Subcutaneous abdominal adipose tissue (tissue), 5 donors: ENCODE data around the gene DLGAP5.

Experiments used
- H3K27ac ChIP-seq: one replicate; pipeline ENCODE4 v1.7.0; 2013; ENCODE audit warnings: low read depth, mild to moderate bottlenecking, inconsistent platforms, low read length, moderate library complexity
- H3K27me3 ChIP-seq, 5 donors: one replicate each; pipeline ENCODE4 v1.7.0; 2013; ENCODE audit warnings: low read length in 5 of 5, inconsistent platforms in 1 of 5; ENCODE audit not compliant: control insufficient read depth in 5 of 5, insufficient read depth in 4 of 5
- H3K36me3 ChIP-seq, 5 donors: one replicate each; pipeline ENCODE4 v1.7.0; 2013; ENCODE audit warnings: low read length in 5 of 5; ENCODE audit not compliant: control insufficient read depth in 5 of 5, insufficient read depth in 5 of 5
- H3K4me1 ChIP-seq, 5 donors: one replicate each; pipeline ENCODE4 v1.7.0; 2013; ENCODE audit warnings: low read length in 5 of 5, mild to moderate bottlenecking in 3 of 5, moderate library complexity in 1 of 5; ENCODE audit not compliant: control insufficient read depth in 5 of 5, insufficient read depth in 5 of 5
- H3K4me3 ChIP-seq, 5 donors: one replicate each; pipeline ENCODE4 v1.7.0; 2013; ENCODE audit warnings: low read length in 5 of 5, low read depth in 1 of 5
- H3K9ac ChIP-seq, 5 donors: one replicate each; pipeline ENCODE4 v1.7.0; 2013; ENCODE audit warnings: low read length in 5 of 5, mild to moderate bottlenecking in 4 of 5, moderate library complexity in 3 of 5
- H3K9me3 ChIP-seq, 5 donors: one replicate each; pipeline ENCODE4 v1.7.0; 2013; ENCODE audit warnings: low read length in 5 of 5; ENCODE audit not compliant: control insufficient read depth in 5 of 5
- donor health status: healthy.
- donor health status: healthy.
- donor health status: healthy.
- donor health status: healthy.
- donor health status: healthy.

Gene DLGAP5

DNA sequence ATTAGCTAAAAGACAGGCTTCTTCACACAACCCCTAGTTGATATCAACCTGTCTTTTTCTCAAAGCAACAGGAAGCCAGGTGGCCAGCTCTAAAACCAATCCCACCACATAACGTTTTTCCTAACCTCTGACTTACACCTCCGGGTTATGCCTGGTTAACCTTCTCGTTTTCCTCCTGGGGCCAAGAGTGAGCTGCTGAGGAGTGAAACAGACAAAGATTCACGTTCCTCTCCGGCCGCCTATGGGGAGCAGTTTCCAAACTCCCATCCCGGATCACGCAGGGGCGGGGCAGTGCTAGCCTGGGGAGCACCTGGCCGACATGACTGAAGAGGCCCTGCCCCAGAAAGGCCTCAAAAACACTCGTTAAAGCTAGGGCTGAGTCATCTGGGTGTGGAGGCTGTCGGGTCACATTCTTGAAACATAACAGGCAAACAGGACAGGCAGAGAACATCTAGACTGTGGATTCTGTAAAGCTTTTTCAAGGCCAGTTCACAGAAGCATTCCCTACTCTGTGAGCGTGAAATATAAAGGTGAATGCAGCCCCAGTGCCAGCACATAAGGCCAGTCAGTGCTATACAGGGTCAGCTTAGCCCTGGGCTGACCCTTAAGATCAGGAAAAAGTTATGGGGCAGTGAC is 88.3 kb downstream of the DLGAP5 start:
- Histone ChIP-seq H3K27me3 (no peaks in the 10 kb centered on the region), H3K4me1 (peaks cover 16 to 79% (median 57%) of the 10 kb centered on the region in 5 donors), H3K36me3 (no peaks in the 10 kb centered on the region), H3K27ac (peak overlapping the region; percentile 90), H3K9me3 (peaks cover 0 to 7% (median 0%) of the 10 kb centered on the region in 5 donors), H3K4me3 (peak overlapping the region in 1 of 5 donors; percentile 10), H3K9ac (peak overlapping the region; percentile 1 to 68 (median 43))

DNA sequence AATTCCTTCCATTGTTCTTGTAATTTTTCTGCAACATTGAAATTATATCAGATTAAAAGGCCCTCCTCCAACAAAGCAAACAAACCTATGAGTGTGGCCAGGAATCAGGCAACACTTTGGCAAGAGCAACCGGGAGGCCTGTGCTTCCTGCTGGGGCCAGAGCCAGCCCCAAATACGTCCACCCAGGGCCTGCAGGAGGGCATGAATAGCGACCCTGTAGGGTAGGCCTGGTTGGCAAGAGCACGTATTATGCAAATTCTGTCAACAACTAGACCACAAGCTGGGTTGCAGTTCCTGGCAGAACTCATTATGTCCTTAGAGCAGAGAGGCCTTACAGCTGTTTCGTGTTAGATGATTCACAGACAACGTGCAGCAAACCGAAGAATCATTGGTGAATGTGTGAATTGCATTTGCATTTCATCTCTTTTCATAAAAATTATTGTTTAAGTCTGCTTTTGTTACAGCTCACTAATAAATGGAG is 89.2 kb downstream of the DLGAP5 start:
- H3K27me3 ChIP-seq, result no peaks in the 10 kb centered on the region
- H3K4me1 ChIP-seq, result peaks cover 6 to 79% (median 49%) of the 10 kb centered on the region in 5 donors
- no peak overlapping the region for H3K4me3 ChIP-seq
- H3K9me3 ChIP-seq, result peaks cover 0 to 7% (median 0%) of the 10 kb centered on the region in 5 donors
- no peaks in the 10 kb centered on the region for H3K36me3 ChIP-seq
- peak overlapping the region; percentile 90 for H3K27ac ChIP-seq
- H3K9ac ChIP-seq, result no peak overlapping the region

DNA sequence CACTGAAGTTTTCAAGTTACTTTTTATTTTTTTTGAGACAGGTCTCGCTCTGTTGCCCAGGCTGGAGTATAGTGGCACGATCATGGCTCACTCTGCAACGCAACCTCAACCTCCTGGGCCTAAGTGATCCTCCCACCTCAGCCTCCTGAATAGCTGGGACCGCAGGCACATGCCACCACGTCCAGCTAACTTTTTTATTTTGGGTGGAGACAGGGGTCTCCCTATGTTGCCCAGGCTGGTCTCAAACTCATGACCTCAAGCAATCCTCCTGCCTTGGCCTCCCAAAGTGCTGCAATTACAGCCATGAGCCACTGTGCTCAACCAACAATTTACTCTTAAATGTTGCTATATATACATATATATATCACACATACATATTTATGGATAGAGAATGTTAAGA is 89.7 kb downstream of the DLGAP5 start:
- Histone ChIP-seq H3K36me3 (no peaks in the 10 kb centered on the region), H3K9me3 (peaks cover 0 to 7% (median 0%) of the 10 kb centered on the region in 5 donors), H3K27ac (peak overlapping the region; percentile 90), H3K4me1 (peaks cover 6 to 74% (median 53%) of the 10 kb centered on the region in 5 donors), H3K4me3 (no peak overlapping the region), H3K9ac (no peak overlapping the region), H3K27me3 (no peaks in the 10 kb centered on the region)

DNA sequence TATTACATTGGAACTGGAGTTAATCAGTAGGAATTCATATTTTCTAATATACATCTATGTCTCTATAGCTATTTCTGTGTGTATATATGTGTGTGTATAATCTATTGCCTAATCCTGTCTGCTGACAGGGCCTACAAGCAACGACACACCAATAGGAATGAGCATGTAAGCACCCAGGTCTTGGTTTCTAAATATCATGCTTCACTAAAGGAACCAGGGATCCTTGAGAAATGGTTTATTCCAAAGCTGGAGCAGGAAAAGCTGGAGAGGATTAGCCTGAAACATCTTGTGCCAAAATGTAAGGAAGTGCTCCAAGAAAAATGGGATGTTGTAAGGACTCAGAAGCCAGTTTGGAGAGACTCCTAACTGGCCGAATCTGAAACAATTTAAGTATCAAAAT is 91.6 kb downstream of the DLGAP5 start:
- Histone ChIP-seq H3K36me3 (no peaks in the 10 kb centered on the region), H3K9ac (no peak overlapping the region), H3K4me3 (no peak overlapping the region), H3K9me3 (peaks cover 0 to 7% (median 0%) of the 10 kb centered on the region in 5 donors), H3K27ac (peak overlapping the region; percentile 53), H3K27me3 (no peaks in the 10 kb centered on the region), H3K4me1 (peaks cover 6 to 67% (median 51%) of the 10 kb centered on the region in 5 donors)

DNA sequence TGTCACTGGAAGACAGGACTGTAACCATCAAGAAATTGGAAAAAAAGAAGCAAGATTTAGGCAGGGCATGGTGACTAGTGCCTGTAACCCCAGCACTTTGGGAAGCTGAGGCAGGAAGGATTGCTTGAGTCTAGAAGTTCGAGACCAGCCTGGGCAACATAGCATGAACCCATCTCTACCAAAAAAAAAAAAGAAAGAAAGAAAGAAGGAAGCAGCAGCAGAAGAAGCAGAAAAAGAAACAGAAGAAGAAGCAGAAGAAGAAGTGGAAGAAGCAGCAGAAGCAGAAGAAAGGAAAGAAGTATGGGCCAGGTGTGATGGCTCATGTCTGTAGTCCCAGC is 92.9 kb downstream of the DLGAP5 start:
- H3K36me3 ChIP-seq, result no peaks in the 10 kb centered on the region
- no peak overlapping the region for H3K4me3 ChIP-seq
- H3K27me3 ChIP-seq, result no peaks in the 10 kb centered on the region
- no peak overlapping the region for H3K9ac ChIP-seq
- peak overlapping the region; percentile 71 for H3K27ac ChIP-seq
- no peaks in the 10 kb centered on the region for H3K9me3 ChIP-seq
- peaks cover 6 to 60% (median 44%) of the 10 kb centered on the region in 5 donors for H3K4me1 ChIP-seq
